ENCODE measurements around the gene NECTIN1.

NECTIN1 gene

GRCh38 chr11:119661226-119661625, 67.8 kb downstream of the NECTIN1 start (continued):
- TF ChIP-seq ARNTL (CRISPR knock-in tag; IDR thresholded peaks at IDR 0.05; ENCODE audit: borderline replicate concordance, low read depth) (no peak), TOX (CRISPR knock-in tag; IDR thresholded peaks at IDR 0.05; ENCODE audit: borderline replicate concordance) (no peak), CREB5 (CRISPR knock-in tag; IDR thresholded peaks at IDR 0.05; ENCODE audit: low read depth) (no peak), ZFP3 (CRISPR knock-in tag; IDR thresholded peaks at IDR 0.05) (no peak), ZNF565 (CRISPR knock-in tag; conservative IDR thresholded peaks at IDR 0.05; ENCODE audit: low read depth) (no peak)

- ATAC-seq, result no peak
- TF ChIP-seq, protein P1, sequence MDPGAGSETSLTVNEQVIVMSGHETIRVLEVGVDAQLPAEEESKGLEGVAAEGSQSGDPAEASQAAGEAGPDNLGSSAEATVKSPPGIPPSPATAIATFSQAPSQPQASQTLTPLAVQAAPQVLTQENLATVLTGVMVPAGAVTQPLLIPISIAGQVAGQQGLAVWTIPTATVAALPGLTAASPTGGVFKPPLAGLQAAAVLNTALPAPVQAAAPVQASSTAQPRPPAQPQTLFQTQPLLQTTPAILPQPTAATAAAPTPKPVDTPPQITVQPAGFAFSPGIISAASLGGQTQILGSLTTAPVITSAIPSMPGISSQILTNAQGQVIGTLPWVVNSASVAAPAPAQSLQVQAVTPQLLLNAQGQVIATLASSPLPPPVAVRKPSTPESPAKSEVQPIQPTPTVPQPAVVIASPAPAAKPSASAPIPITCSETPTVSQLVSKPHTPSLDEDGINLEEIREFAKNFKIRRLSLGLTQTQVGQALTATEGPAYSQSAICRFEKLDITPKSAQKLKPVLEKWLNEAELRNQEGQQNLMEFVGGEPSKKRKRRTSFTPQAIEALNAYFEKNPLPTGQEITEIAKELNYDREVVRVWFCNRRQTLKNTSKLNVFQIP (CRISPR knock-in tag; IDR thresholded peaks at IDR 0.05; ENCODE audit: borderline replicate concordance, low read depth), result no peak
- TF ChIP-seq OSR1 (CRISPR knock-in tag; IDR thresholded peaks at IDR 0.05) (no peak), PATZ1 (CRISPR knock-in tag; IDR thresholded peaks at IDR 0.05; ENCODE audit: borderline replicate concordance) (no peak), TOX (CRISPR knock-in tag; IDR thresholded peaks at IDR 0.05; ENCODE audit: borderline replicate concordance) (no peak), CSDC2 (CRISPR knock-in tag; IDR thresholded peaks at IDR 0.05) (no peak), ESRRG (CRISPR knock-in tag; IDR thresholded peaks at IDR 0.05) (no peak), CREB5 (CRISPR knock-in tag; IDR thresholded peaks at IDR 0.05; ENCODE audit: low read depth) (no peak), ZNF565 (CRISPR knock-in tag; conservative IDR thresholded peaks at IDR 0.05; ENCODE audit: low read depth) (no peak), RARB (CRISPR knock-in tag; IDR thresholded peaks at IDR 0.05) (no peak), ZFP3 (CRISPR knock-in tag; IDR thresholded peaks at IDR 0.05) (no peak), ZC3H10 (CRISPR knock-in tag; IDR thresholded peaks at IDR 0.05) (no peak), ZNF70 (CRISPR knock-in tag; IDR thresholded peaks at IDR 0.05) (no peak), ZNF8 (CRISPR knock-in tag; IDR thresholded peaks at IDR 0.05) (no peak), ISL1 (CRISPR knock-in tag; IDR thresholded peaks at IDR 0.05) (no peak), ARNTL (CRISPR knock-in tag; IDR thresholded peaks at IDR 0.05; ENCODE audit: borderline replicate concordance, low read depth) (no peak), GLIS3 (CRISPR knock-in tag; IDR thresholded peaks at IDR 0.05) (no peak), BACH2 (CRISPR knock-in tag; IDR thresholded peaks at IDR 0.05; ENCODE audit: borderline replicate concordance) (no peak)
- TF ChIP-seq, protein P2, sequence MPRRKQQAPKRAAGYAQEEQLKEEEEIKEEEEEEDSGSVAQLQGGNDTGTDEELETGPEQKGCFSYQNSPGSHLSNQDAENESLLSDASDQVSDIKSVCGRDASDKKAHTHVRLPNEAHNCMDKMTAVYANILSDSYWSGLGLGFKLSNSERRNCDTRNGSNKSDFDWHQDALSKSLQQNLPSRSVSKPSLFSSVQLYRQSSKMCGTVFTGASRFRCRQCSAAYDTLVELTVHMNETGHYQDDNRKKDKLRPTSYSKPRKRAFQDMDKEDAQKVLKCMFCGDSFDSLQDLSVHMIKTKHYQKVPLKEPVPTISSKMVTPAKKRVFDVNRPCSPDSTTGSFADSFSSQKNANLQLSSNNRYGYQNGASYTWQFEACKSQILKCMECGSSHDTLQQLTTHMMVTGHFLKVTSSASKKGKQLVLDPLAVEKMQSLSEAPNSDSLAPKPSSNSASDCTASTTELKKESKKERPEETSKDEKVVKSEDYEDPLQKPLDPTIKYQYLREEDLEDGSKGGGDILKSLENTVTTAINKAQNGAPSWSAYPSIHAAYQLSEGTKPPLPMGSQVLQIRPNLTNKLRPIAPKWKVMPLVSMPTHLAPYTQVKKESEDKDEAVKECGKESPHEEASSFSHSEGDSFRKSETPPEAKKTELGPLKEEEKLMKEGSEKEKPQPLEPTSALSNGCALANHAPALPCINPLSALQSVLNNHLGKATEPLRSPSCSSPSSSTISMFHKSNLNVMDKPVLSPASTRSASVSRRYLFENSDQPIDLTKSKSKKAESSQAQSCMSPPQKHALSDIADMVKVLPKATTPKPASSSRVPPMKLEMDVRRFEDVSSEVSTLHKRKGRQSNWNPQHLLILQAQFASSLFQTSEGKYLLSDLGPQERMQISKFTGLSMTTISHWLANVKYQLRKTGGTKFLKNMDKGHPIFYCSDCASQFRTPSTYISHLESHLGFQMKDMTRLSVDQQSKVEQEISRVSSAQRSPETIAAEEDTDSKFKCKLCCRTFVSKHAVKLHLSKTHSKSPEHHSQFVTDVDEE (CRISPR knock-in tag; IDR thresholded peaks at IDR 0.05), result no peak
- TF ChIP-seq, protein P3, sequence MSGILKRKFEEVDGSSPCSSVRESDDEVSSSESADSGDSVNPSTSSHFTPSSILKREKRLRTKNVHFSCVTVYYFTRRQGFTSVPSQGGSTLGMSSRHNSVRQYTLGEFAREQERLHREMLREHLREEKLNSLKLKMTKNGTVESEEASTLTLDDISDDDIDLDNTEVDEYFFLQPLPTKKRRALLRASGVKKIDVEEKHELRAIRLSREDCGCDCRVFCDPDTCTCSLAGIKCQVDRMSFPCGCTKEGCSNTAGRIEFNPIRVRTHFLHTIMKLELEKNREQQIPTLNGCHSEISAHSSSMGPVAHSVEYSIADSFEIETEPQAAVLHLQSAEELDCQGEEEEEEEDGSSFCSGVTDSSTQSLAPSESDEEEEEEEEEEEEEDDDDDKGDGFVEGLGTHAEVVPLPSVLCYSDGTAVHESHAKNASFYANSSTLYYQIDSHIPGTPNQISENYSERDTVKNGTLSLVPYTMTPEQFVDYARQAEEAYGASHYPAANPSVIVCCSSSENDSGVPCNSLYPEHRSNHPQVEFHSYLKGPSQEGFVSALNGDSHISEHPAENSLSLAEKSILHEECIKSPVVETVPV (CRISPR knock-in tag; IDR thresholded peaks at IDR 0.05), result no peak
Observed at GRCh38 chr11:119659971-119660723, 68.9 kb downstream of the NECTIN1 start.

Data from SK-N-SH treated with all-trans-retinoic acid at 6 μM for 48 hours (cell line).